ENCODE results near the gene TLE7.

DNA sequence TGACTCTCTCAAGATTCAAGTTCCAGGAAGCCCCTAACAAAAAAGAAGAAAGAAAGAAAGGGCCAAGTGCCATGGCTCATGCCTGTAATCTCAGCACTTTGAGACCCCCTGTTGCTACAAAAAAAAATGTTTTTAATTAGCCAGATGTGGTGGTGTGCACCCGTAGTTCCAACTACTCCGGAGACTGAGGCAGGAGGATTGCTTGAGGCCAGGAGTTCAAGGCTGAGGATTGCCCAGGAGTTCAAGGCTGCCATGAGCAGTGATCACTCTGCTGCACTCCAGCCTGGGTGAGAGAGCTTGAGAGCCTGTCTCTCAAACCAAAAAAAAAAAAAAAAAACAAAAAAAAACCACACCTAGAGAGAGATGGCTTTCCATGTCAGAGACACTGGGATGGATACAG lies 18.8 kb downstream of the TLE7 start:
- TF ChIP-seq CTCF (IDR thresholded peaks at IDR 0.05) = no peak
- TF ChIP-seq ZFX (IDR thresholded peaks at IDR 0.05; ENCODE audit: borderline replicate concordance) = no peak

Data from 22Rv1 (cell line).